Adipocyte (in vitro differentiated cells): ENCODE results near the gene TSPEAR.

Experiments used
- DNase-seq: peaks from one replicate; pipeline ENCODE4 v3.0.0-alpha.2; 2015; ENCODE audit warnings: low read depth
- H3K27me3 ChIP-seq: replicated peaks from 2 replicates; pipeline ENCODE4 v1.7.0; 2013; ENCODE audit warnings: mild to moderate bottlenecking, low read length, moderate library complexity; ENCODE audit not compliant: control insufficient read depth, insufficient read depth
- H3K36me3 ChIP-seq: 2 replicates; pipeline ENCODE4 v1.7.0; 2013; ENCODE audit warnings: low read length, mild to moderate bottlenecking, moderate library complexity; ENCODE audit not compliant: control insufficient read depth, insufficient read depth, severe bottlenecking
- H3K4me1 ChIP-seq: 2 replicates; pipeline ENCODE4 v1.7.0; 2013; ENCODE audit warnings: mild to moderate bottlenecking, low read length, moderate library complexity; ENCODE audit not compliant: control insufficient read depth, insufficient read depth
- H3K4me3 ChIP-seq: 2 replicates; pipeline ENCODE4 v1.7.0; 2013; ENCODE audit warnings: mild to moderate bottlenecking, low read length, moderate library complexity
- H3K9ac ChIP-seq: 2 replicates; pipeline ENCODE4 v1.7.0; 2013; ENCODE audit warnings: mild to moderate bottlenecking, low read length, moderate library complexity
- H3K9me3 ChIP-seq: 2 replicates; pipeline ENCODE4 v1.7.0; 2013; ENCODE audit warnings: mild to moderate bottlenecking, low read length, moderate library complexity; ENCODE audit not compliant: control insufficient read depth

Gene TSPEAR

DNA sequence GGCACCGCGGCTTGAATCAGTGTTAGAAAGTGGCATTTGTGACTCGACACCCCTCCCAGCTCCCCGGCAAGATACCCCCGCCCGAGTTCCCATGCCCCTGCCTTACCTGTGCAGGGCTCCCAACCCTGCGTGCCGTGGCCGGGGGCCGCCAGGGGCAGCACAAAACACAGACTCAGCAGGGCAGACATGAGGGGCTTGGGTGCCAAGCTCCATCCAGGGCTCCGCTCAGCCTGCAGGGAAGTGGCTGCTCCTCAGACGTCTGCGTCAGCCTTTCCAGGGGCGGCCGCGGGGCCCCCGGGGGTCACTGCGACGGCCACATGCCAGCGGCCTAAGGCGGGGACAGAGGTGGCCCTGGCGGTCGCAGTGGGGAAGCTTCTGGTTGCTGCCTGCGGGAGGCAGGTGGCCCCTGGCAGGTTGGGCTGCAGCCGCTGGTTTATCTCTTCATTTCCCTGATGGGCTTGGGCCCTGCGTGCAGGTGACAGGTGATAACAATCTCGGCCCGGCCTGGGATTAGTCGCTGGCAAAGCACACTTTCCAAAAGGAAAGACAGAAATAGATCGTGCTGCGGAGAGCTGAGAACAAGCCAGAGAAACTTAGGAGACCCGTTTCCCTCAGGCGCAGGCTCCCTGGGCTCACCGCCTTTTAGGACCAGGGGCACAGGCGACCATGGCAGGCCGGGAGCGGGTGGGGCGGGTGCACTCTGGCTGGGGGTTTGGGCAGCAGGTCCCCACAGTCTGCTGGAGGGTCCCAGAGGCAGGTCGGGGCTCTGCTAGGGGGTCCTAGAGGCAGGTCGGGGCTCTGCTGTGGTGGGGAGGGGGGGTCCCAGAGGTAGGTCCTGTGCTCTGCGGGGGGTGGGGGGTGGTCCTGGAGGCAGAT is at the start of gene TSPEAR:
Gene TSPEAR, minus strand, starts transcription at position 246 of the 876 bp plus-strand sequence. Its CDS starts 58 bp downstream, at position 188.
- Histone ChIP-seq H3K4me3 (no peak within 1 kb of the TSS), H3K4me1 (no peaks in the 10 kb centered on the region), H3K36me3 (no peaks in the 10 kb centered on the region), H3K27me3 (peaks cover 76% of the 10 kb centered on the region), H3K9me3 (peaks cover 5% of the 10 kb centered on the region), H3K9ac (no peak within 1 kb of the TSS)
- no peak for DNase-seq

DNA sequence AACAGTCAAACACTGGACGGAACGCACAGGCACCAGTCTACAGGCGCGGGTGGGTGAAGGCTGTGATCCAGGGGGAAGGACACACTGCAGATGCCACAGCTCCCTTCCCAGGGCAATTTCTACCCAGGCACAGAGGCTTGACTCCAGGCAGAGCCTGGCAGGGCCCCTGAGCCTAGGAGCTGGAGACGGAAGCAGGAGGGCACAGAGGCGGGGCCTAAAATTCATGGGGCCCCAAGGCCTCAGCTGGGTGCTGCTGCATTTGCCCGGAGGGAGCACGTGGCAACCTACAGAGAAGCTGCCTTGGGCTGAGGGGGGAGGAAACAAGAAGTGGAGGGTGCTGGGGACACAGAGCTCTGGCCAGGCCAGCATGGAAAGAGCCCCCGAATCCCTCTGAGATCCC is 49.0 kb upstream of the TSPEAR start:
- Histone ChIP-seq H3K9ac (no peak overlapping the region), H3K36me3 (no peaks in the 10 kb centered on the region), H3K9me3 (peaks cover 5% of the 10 kb centered on the region), H3K4me3 (no peak overlapping the region), H3K4me1 (no peaks in the 10 kb centered on the region), H3K27me3 (peaks cover 24% of the 10 kb centered on the region)
- no peak for DNase-seq

DNA sequence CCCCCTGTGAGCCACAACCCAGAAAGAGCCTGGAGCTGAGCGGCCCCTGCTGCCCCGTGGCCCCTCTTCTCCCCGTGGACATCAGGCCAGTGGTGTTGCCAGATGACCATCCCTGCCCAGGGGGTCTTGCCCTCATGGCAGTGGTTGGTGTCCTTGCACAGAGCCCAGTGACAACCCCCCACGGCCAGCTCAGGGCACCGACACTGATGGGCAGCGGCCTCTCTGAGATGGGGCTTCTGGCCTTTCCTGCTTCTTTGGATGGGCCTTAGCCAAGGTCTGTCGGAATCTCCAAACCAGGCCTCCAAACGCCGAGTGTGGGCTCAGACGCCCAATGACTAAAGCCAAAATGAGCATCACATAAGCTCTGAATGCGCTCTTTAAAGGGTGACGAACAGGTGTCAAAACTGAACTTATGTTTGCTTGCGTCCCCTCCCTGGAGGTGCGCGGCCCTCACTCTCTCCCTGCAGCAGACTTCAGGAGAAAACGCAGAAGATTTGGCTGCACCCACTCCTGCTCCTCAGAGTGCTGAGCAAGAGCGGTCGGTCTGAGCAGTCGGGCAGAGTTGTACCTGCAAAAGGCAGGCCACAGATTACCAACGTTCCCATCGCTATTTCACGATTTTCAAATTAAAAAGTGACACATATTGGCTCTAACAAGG is 48.4 kb upstream of the TSPEAR start:
- DNase-seq, result no peak
- Histone ChIP-seq H3K4me1 (no peaks in the 10 kb centered on the region), H3K4me3 (no peak overlapping the region), H3K27me3 (peaks cover 28% of the 10 kb centered on the region), H3K36me3 (no peaks in the 10 kb centered on the region), H3K9ac (no peak overlapping the region), H3K9me3 (peaks cover 10% of the 10 kb centered on the region)

DNA sequence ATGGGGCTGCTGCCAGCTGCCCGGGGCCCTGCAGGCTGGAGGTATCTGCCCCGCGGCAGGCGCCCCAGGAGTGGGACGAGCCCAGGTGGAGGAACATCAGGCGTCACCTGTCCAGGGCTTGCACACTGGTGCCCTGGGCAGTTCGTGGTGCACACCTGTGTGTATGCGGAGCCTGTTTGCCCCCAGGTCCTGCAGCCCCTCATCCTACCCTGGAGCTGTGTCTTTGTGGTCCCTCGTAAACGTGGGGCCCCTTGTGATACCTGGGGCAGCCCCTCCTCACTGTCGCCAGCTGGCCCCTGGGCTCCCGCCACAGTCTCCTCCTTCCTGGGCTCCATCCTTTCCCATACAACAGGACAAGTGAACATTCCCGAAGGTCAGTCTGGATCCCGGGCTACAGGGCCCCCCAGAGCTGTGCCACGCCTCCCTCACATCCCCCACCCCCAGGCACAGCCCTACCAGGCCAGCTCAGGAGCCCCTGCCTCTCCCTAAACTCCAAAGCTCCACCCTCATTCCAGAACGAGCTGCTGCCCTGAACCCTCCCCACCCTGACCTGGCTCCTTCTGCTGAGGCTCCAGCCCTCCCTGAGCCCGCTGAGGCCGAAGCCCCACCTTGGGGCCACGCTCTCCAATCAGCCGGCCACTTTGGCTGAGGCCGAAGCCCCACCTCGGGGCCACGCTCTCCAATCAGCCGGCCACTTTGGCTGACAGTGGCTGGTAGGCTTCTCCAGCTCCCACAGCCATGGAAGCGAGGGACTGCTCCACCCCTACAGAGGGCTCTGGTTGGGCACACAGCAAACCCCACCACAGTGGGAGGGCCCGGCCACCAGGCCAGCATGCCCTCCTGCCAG is 47.6 kb upstream of the TSPEAR start:
- no peak overlapping the region for H3K4me3 ChIP-seq
- peaks cover 30% of the 10 kb centered on the region for H3K27me3 ChIP-seq
- H3K36me3 ChIP-seq, result no peaks in the 10 kb centered on the region
- no peak overlapping the region for H3K9ac ChIP-seq
- no peaks in the 10 kb centered on the region for H3K4me1 ChIP-seq
- no peak for DNase-seq
- peaks cover 15% of the 10 kb centered on the region for H3K9me3 ChIP-seq

DNA sequence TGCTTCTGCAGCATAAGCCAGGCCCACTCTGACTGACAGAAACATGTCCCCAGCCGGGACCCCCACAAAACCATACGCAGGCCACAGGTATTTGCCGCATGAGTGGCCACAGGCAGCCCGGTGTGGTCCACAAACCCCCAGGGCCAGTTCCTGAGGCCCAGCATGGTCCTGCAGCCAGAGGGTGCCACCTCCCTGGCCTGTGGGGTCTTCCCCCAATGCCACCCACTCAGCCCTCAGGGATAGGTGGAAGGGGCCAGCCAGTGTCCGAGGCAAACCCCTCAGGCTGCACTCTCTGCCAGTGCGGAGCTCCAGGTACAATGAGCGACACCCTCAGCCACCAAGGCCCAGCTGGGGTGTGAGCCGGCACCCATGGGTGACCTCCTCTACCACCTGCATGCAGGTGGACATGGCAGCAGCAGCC is 46.8 kb upstream of the TSPEAR start:
- Histone ChIP-seq H3K4me3 (no peak overlapping the region), H3K9me3 (peaks cover 15% of the 10 kb centered on the region), H3K27me3 (peaks cover 35% of the 10 kb centered on the region), H3K4me1 (no peaks in the 10 kb centered on the region), H3K9ac (no peak overlapping the region), H3K36me3 (no peaks in the 10 kb centered on the region)
- no peak for DNase-seq

DNA sequence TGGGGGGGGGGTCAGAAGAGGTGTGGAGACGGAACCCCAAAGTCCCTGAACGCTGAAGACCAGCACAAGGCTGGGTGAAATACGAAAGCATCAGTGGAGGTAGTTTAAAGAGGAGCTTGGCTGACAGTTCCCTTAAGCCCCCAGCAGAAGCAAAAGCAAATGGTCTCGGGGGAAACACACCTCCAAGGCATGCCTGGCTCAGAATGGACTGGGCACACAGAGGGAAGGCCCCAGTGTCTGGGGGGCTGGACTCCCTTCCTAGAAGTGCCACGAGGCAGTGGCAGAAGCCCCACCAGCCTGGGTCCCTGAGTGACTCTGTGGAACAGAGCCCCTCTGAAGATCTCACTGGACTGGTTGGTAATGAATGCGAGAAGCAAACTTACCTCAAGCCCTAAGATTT is 46.4 kb upstream of the TSPEAR start:
- Histone ChIP-seq H3K4me3 (no peak overlapping the region), H3K4me1 (no peaks in the 10 kb centered on the region), H3K9me3 (peaks cover 15% of the 10 kb centered on the region), H3K27me3 (peaks cover 36% of the 10 kb centered on the region), H3K36me3 (no peaks in the 10 kb centered on the region), H3K9ac (no peak overlapping the region)
- no peak for DNase-seq

DNA sequence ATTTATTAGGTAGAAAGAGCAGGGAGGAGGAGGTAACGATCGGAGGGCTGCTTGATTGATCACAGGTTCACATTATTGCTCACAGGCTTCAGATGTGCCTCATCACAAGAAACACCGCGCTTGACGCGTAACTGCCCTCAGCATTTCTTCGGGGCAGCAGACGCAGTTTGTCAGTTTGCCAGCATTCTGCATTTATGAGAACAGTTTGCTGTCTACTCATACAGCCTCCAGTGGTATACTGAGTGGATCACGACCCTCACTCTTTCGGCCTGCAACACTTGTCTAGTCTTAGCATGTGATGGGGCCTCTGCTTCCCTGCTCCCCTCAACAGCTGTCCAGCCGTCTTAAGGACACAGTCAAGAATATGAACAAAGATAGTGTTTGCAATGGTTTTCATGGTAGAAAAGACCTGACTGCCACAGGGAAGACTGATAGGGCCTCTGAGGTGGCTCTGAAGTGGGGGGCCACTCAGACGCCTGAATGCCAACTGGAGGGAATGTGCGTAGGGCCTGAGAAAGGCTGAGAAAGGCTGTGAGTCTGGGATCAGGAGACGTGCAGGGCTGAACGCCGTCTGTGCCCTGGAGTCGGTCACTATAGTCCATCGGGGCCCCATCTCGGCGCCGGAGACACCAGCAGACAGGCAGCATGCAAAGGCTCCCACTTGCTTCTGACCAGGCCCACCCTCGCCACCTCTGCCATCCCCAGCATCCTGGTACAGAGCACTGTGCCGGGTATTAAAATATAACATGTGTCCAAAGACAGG is 45.2 kb upstream of the TSPEAR start:
- Histone ChIP-seq H3K4me3 (no peak overlapping the region), H3K27me3 (peaks cover 38% of the 10 kb centered on the region), H3K4me1 (no peaks in the 10 kb centered on the region), H3K9me3 (peaks cover 15% of the 10 kb centered on the region), H3K9ac (no peak overlapping the region), H3K36me3 (no peaks in the 10 kb centered on the region)
- no peak for DNase-seq

DNA sequence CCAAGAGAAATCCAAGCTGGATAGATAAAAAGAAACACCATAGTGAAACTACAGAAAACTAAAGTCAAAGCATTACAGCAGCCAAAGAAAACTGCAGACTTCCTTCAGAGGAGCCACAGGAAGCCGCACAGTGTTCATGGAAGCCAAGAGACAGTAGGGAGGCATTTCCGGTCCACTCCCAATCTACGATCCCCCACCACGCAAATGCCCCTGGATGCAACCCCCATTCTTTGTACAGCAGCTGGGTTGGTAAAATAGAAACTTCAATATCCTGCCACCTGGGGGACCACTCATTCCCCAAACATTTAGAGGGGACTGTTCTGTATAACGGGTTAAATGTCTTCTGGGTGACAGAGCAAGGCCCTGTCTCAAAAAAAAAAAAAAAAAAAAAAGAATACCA is 43.9 kb upstream of the TSPEAR start:
- H3K9ac ChIP-seq, result no peak overlapping the region
- H3K27me3 ChIP-seq, result peaks cover 36% of the 10 kb centered on the region
- peaks cover 15% of the 10 kb centered on the region for H3K9me3 ChIP-seq
- no peak for DNase-seq
- H3K36me3 ChIP-seq, result no peaks in the 10 kb centered on the region
- no peaks in the 10 kb centered on the region for H3K4me1 ChIP-seq
- no peak overlapping the region for H3K4me3 ChIP-seq

DNA sequence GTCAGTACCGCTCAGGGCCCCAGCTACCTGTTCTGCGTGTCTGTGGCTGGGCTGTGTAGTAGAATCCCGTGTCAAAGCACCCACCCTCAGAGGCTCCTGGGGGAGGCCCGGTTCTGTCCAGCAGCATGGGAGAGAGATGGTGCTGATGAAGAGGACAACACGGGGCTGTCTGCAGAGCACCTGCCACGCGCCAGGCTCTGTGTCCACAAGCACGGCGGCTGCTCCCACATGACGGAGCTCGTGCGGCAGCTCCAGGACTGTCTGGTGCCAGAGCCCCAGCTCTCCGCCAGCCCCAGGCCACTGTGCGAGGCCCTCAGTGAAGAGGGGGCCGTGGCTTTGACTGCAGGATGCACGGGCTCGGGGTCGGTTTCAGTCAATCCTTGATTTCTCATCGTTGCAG is 42.0 kb upstream of the TSPEAR start:
- no peak overlapping the region for H3K9ac ChIP-seq
- H3K27me3 ChIP-seq, result peaks cover 41% of the 10 kb centered on the region
- H3K4me1 ChIP-seq, result no peaks in the 10 kb centered on the region
- peaks cover 15% of the 10 kb centered on the region for H3K9me3 ChIP-seq
- DNase-seq, result no peak
- no peak overlapping the region for H3K4me3 ChIP-seq
- H3K36me3 ChIP-seq, result no peaks in the 10 kb centered on the region

DNA sequence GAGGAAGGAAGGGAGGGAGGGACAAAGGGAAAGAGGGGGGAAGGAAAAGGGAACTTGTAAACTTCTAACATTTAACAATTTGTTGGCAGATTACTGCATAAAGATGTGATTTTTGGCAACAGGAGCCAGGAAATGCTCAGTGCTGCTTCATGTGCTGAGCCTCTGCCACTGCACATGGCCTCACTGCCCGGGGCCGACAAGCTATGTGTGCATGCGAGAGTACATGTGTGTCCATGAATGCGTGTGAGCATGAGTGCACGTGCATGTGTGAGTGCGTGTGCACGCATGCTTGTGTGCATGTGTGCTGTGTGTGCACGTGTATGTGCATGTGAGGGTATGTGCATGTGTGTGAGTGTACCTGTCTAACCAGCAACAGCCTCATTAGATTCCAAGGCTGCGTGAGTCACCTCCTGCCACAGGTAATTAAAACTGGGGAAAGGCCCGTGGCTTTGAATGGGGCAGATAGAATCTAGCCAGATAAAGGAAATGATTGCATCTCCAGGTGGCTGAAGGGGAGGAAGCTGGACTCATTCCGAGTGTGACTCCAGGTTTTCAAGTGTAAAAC is 41.4 kb upstream of the TSPEAR start:
- Histone ChIP-seq H3K27me3 (peaks cover 39% of the 10 kb centered on the region), H3K4me1 (no peaks in the 10 kb centered on the region), H3K36me3 (no peaks in the 10 kb centered on the region), H3K9me3 (peaks cover 16% of the 10 kb centered on the region), H3K4me3 (no peak overlapping the region), H3K9ac (no peak overlapping the region)
- DNase-seq, result no peak
